ENCODE results near the gene ASGR1. TPM values are rescaled to one million over a fixed set of nuclear protein-coding genes. Genes with fewer than 3 reads are reported as not detected.

ASGR1 gene
- total and polyA plus RNA-seq, 4 donors = 127 to 728 (median 471) TPM

GRCh38 chr17:7215652-7216180 lies 36.5 kb upstream of the ASGR1 start:
- Histone ChIP-seq H3K27ac (ENCODE audit: low read depth in 1 of 2, low read length in 2 of 2) (peak overlapping the region in 1 of 2 donors; percentile 78), H3K27me3 (ENCODE audit: control insufficient read depth in 4 of 4, insufficient read depth in 4 of 4, low read length in 3 of 4) (no peaks in the 10 kb centered on the region), H3K9me3 (ENCODE audit: control insufficient read depth in 4 of 4, low read length in 3 of 4) (no peaks in the 10 kb centered on the region), H3K4me1 (ENCODE audit: control insufficient read depth in 4 of 4, insufficient read depth in 4 of 4, low read length in 3 of 4) (peaks cover 11 to 35% (median 25%) of the 10 kb centered on the region in 4 donors), H3K9ac (ENCODE audit: low read depth in 1 of 2, low read length in 2 of 2) (no peak overlapping the region), H3K36me3 (ENCODE audit: control insufficient read depth in 4 of 4, insufficient read depth in 3 of 4, low read depth in 1 of 4, low read length in 3 of 4) (no peaks in the 10 kb centered on the region), H3K4me3 (ENCODE audit: low read depth in 1 of 3, low read length in 3 of 3) (no peak overlapping the region)
- no peak for DNase-seq (ENCODE audit: low spot score)
- TF ChIP-seq CTCF (IDR thresholded peaks at IDR 0.05; ENCODE audit: low read depth, low read length, missing input control) (no peak), GABPA (IDR thresholded peaks at IDR 0.05 in 1 of 2, conservative IDR thresholded peaks at IDR 0.05 in 1 of 2) (no peak), JUND (IDR thresholded peaks at IDR 0.05) (no peak), MAX (IDR thresholded peaks at IDR 0.05) (no peak), YY1 (IDR thresholded peaks at IDR 0.05) (no peak), FOXA2 (IDR thresholded peaks at IDR 0.05) (no peak), TAF1 (conservative IDR thresholded peaks at IDR 0.05) (no peak), NR2F2 (IDR thresholded peaks at IDR 0.05) (no peak), HNF4G (IDR thresholded peaks at IDR 0.05) (no peak), RAD21 (IDR thresholded peaks at IDR 0.05) (no peak), RXRA (IDR thresholded peaks at IDR 0.05) (no peak), EGR1 (IDR thresholded peaks at IDR 0.05; ENCODE audit: low read depth in 2 of 2) (no peak), SP1 (IDR thresholded peaks at IDR 0.05) (no peak), HNF4A (conservative IDR thresholded peaks at IDR 0.05) (no peak)
- TF ChIP-seq, protein P1, sequence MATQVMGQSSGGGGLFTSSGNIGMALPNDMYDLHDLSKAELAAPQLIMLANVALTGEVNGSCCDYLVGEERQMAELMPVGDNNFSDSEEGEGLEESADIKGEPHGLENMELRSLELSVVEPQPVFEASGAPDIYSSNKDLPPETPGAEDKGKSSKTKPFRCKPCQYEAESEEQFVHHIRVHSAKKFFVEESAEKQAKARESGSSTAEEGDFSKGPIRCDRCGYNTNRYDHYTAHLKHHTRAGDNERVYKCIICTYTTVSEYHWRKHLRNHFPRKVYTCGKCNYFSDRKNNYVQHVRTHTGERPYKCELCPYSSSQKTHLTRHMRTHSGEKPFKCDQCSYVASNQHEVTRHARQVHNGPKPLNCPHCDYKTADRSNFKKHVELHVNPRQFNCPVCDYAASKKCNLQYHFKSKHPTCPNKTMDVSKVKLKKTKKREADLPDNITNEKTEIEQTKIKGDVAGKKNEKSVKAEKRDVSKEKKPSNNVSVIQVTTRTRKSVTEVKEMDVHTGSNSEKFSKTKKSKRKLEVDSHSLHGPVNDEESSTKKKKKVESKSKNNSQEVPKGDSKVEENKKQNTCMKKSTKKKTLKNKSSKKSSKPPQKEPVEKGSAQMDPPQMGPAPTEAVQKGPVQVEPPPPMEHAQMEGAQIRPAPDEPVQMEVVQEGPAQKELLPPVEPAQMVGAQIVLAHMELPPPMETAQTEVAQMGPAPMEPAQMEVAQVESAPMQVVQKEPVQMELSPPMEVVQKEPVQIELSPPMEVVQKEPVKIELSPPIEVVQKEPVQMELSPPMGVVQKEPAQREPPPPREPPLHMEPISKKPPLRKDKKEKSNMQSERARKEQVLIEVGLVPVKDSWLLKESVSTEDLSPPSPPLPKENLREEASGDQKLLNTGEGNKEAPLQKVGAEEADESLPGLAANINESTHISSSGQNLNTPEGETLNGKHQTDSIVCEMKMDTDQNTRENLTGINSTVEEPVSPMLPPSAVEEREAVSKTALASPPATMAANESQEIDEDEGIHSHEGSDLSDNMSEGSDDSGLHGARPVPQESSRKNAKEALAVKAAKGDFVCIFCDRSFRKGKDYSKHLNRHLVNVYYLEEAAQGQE (IDR thresholded peaks at IDR 0.05) = no peak
- TF ChIP-seq, protein P2, sequence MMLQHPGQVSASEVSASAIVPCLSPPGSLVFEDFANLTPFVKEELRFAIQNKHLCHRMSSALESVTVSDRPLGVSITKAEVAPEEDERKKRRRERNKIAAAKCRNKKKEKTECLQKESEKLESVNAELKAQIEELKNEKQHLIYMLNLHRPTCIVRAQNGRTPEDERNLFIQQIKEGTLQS (IDR thresholded peaks at IDR 0.05) = no peak
- TF ChIP-seq, protein P3, sequence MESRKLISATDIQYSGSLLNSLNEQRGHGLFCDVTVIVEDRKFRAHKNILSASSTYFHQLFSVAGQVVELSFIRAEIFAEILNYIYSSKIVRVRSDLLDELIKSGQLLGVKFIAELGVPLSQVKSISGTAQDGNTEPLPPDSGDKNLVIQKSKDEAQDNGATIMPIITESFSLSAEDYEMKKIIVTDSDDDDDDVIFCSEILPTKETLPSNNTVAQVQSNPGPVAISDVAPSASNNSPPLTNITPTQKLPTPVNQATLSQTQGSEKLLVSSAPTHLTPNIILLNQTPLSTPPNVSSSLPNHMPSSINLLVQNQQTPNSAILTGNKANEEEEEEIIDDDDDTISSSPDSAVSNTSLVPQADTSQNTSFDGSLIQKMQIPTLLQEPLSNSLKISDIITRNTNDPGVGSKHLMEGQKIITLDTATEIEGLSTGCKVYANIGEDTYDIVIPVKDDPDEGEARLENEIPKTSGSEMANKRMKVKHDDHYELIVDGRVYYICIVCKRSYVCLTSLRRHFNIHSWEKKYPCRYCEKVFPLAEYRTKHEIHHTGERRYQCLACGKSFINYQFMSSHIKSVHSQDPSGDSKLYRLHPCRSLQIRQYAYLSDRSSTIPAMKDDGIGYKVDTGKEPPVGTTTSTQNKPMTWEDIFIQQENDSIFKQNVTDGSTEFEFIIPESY (IDR thresholded peaks at IDR 0.05) = no peak
- WGBS = 42% methylated on average over 10 of the region's 10 CpGs
